GM13976 (cell line): ENCODE measurements around the gene PLAGL1.

ENCODE experiments used
- DNase-seq: peaks from one replicate; pipeline ENCODE4 v3.0.0; 2012; ENCODE audit warnings: low spot score
- in situ Hi-C: fragments of 300-500 bp; cut with MboI; formaldehyde crosslinking; loops from one replicate; pipeline ENCODE4 v1.12.0; 2022; ENCODE audit warnings: low sequenced_read_pairs, mixed read lengths, inconsistent platforms; ENCODE audit not compliant: unreplicated experiment
- TF ChIP-seq, protein P1 (sequence below): IDR thresholded peaks from 2 replicates; pipeline ENCODE4 v1.5.1; 2012; ENCODE audit warnings: borderline replicate concordance, mild to moderate bottlenecking; ENCODE audit not compliant: insufficient read depth; ENCODE audit errors: extremely low read depth, missing control alignments, control extremely low read depth

Gene PLAGL1

GRCh38 chr6:143894655-143895054 is 113.4 kb downstream of the PLAGL1 start:
- TF ChIP-seq, protein P1, sequence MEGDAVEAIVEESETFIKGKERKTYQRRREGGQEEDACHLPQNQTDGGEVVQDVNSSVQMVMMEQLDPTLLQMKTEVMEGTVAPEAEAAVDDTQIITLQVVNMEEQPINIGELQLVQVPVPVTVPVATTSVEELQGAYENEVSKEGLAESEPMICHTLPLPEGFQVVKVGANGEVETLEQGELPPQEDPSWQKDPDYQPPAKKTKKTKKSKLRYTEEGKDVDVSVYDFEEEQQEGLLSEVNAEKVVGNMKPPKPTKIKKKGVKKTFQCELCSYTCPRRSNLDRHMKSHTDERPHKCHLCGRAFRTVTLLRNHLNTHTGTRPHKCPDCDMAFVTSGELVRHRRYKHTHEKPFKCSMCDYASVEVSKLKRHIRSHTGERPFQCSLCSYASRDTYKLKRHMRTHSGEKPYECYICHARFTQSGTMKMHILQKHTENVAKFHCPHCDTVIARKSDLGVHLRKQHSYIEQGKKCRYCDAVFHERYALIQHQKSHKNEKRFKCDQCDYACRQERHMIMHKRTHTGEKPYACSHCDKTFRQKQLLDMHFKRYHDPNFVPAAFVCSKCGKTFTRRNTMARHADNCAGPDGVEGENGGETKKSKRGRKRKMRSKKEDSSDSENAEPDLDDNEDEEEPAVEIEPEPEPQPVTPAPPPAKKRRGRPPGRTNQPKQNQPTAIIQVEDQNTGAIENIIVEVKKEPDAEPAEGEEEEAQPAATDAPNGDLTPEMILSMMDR: no peak
- DNase-seq: no peak
- in situ Hi-C loops: no loop called here
